Activated T-cell treated with anti-CD3 and anti-CD28 coated beads for 48 hours (primary cell): ENCODE measurements around the gene ZMYND19.
A peak's percentile ranks its signal among the peaks of the same experiment; 100 is the strongest.
"Not testable (repeated sequence)": the region's sequence is repeated elsewhere in the genome, so short reads cannot be mapped to it uniquely, and the experiment has no call there.

Experiments
- DNase-seq: peaks from one replicate; pipeline ENCODE4 v3.0.0-alpha.2; 2020; ENCODE audit warnings: low read depth

The ZMYND19 gene

DNA sequence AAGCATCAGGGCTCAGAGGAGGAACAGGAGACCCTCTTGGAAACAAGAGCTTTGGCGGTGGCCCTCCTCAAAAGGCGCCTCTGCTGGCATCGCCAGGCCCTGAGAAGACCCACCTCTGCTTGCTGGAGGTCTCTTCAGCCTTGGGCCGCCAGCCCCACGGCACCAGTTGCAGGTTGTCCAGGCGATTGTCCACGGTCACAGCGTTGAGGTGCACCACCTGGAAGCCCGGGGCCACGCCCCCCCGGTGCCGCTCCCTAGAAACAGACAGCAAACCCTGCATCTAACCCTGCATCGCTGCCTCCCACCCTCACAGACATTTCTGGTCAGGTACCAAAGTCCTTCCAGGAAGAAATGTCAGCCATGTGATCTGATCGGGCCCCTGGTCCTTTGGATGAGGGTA is 3.5 kb downstream of the ZMYND19 start:
- DNase-seq = no peak

DNA sequence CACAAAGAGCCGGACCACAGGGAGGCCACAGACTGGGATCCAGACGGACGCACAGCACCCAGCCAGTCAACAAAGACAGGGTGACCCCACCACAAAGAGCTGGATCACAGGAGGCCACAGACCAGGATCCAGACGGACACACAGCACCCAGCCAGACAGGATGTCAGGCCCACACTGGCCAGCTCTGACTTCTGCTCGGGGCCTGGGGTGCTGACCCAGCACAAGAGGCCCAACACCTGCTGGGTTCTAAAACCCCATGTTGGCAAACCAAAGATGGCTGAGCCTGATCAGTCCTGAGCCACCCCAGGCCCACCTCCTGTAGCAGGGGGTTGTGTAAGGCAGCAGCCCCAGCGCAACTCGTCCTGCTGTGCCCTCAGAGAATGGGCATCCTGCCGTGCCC is 6.4 kb downstream of the ZMYND19 start:
- no peak for DNase-seq

DNA sequence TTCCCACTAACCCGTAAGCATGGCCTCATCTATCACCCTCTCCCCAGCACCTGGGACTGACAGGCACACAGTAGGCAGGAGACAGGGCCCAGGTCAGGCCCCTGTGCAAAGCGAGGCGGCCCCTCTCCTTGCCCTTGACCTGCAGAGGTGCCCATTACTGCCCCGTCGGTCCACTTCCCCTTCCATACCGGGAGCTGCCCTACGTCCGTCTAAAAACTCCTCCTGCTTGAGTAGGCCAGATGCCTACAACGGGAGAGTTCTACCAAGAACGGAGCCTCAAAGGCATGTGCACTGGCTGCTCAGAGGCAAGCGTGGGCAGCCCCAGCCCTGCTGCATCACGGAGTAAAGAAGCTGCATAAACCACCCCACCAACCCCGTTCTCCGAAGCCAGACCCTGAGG is 7.0 kb downstream of the ZMYND19 start:
- no peak for DNase-seq

DNA sequence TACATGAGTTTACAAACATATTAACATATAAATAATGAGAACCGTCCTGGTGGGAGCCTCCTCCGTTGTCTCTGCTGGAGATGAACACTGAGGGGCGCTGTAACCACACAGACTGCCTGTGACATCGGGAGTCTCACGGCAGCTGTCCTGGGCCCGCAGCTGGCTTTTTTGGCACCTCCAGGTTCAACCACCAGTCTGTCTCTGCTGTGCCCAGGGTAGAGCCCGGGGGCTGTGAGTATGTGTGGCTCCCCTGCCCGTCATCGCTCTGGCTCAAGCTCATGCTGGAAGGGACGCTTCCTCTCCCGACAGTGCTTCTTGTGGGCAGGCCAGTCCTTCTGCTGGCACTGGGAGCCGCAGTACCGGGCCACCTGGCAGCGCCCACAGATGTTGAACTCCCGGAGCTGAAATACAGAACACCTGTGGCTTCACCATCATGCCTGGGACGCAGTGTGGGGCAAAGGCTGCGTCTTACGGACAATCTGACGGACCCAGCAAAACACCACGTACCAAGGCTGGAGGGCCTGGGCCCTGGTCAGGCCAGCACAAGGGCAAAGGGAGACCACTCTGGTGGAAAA is 7.9 kb downstream of the ZMYND19 start:
- DNase-seq = no peak

DNA sequence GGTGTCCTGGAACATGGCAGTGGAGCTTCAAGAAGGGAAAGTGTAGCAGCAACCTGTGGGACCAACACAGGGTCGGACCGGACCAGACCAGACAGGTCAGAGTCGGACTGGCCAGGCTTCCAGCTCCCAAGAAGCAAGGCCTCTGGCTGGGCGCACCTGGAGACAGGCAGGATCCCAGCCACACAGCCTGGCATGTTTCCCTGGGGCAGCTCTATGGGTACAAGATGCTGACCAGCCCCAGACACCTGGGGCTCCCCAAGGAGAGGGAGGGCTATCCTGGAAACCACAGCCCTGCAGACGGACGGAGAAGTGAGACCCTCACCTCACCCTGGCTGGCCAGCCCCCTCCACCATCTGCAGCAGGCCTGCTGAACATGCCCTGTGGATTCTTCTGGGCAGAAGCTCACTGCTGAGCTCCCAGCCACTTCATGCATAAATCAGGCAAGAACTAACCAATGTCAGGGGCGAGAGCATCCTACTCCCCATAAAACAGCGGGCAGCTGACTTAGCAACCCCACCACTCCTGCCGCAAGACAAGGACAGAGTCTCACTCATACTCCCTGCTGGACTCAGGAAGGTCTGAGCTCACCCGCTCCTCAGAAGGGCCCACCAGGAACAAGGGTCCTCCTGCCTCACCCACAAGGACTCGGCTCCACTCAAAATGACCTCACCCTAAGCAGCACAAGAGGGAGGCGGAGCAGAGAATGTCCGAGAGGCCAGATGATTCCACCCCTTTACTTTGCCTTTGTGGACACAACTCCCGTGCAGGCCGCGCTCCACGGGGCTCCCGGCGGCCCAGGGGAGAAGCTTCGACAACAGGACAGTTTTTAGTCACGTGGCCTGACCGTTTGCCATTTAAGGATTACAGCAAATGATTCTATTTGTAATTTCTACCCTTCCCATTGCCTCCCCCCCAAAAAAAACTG is 8.7 kb downstream of the ZMYND19 start:
- DNase-seq = no peak

DNA sequence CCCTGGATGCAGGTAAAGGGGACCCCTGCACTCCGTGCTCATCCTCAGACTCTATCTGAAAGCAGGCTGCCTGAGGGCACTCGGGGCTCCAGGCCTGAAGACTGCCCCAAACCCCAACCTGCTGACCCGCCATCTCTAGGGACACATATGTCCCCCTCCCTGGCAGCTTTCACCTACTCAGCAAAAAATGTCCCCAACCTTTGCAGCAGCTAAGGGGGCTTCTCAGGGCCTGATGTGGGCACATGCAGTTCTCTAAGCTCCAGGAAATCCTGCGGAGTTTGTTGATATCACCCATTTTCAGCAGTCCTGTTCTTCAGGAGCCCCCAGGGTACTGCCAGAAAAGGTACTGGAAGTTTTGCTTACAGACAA is 9.4 kb downstream of the ZMYND19 start:
- DNase-seq = no peak

DNA sequence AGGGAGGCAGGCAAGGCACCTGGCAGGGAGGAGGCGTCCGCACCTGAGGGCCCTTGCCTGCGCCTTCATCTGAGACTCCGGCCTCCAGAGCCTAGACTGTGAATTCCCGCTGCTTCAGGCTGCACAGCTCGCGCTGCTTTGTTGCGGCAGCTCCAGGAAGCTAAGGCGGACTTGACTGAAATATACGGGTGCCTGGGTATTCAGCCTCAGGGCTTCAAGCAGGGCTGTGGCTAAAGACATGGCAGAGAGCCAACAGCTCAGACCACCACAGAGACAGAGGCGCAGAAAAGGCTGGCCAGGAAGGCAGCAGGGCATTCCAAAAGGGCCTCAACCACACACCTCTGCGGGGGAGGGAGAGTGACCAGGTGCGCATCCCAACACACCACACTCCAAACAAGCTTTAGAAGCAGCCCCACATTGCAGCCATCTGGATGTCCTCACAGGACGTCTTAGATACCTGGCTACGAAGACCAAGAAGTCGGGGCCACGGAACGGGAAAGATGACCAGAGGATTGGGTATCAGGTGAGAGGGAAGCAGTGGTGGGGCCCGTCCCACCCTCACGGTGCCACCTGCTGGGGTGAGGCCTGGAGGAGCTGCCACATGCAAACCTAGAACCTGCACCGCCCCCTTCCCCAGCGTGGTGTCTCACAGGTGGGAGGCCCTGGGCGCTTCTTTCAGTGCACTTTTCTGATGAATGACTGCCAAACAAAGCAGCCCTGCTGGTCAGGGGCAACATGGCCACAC is 9.9 kb downstream of the ZMYND19 start:
- DNase-seq = no peak

DNA sequence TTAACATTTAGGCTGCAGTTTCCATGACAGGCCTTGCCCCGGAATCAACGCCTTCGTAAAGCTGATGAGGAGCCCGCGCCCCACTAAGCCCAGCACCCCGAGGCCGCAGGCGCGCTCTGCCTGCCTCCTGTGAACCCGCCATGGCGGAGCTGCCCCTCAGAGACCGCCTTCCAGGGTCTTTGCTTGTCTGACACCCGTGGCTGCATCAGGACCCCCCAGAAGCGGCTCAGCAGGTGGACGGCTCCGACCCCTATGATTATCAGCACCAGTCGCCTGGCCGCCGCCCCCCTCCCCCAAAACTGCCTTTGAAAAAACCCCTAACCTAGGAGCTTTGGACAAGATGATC is 11.1 kb downstream of the ZMYND19 start:
- no peak for DNase-seq

DNA sequence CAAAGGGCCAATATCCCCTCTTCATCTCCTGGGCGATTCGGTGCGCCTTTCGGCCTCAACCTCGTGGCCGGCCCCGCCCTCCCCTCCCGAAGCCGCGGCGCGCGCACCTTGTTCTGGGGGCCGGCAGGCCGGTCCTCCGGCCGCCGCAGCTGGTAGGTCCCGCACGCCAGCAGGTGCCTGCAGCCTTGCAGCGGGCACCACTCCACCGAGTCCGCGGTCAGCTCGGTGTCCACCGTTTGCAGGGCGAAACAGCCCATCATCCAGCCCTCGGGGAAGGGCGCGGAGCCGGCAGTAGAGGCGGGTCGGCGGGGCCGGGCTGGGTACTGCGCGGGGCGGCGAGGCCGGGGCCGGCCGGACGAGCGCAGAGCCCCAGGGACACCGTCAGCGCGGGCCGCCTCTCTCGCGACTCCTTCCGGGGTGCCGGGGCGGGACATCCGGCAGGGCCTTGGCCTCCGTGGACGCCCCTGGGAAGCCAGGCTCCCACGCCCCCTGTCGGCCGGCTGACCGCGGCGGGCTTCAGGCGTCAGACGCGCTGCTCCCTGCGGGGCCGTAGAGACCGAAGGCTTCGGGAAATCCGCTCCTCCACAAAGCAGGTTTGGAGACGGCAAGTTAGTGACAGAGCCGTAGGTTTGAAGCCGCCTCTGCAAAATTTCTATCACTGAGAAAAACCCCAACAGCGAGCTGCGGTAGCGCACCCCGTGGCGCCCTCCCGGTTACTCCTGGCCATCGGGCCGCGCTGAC is 11.6 kb downstream of the ZMYND19 start, which contains the start of gene DPH7:
DPH7 (minus strand) TSS at position 408 of the 741 bp plus-strand sequence; CDS start at position 260, 148 bp downstream.
- peak; percentile 97 for DNase-seq

DNA sequence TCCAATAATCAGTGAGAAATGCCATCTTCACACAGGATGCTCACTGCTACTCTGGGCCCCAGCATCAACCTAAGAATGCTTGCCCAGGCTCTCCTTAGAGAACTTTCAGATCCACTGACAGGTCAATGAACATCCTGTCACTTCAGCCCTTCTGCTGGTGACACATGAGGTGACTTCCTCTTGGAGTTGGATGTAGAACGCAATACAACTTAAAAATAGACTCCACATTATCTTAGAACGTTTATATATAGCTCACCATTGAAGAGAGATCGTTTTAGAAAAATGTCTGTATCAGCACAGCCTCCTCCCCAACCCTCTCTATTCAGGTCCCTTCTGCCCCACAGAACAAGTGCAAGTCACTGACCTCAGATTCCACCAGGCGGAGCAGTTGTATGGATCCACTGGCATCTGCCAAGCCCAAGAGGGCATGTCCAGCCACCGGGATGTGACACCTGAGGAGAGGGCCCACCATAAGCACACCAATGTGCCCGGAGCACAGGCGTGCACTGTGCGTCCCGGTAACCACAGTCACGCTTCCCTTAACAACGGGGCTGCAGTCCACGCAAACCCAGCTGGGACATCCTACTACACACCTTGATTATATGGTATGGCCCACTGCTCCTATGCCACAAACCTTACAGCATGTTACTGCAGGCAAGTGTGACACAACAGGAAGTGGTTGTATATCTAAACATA is 14.4 kb downstream of the ZMYND19 start:
- no peak for DNase-seq

DNA sequence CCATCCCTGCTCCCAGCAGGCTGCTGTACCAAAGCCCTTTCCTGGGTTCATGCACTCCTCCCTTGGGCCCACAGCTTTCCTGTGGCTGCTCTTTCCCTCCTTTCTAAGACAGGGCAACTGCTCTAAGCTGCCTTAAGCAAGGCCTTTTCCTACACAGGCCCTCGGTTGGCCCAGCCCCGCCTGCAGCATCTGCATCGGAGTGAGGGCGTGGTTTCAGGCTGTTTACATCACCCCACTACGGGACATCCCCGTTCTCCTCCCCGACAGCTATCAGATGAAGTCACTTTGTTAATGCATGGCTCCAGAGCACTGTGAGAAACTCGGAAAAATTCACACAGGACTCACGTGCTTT is 15.0 kb downstream of the ZMYND19 start:
- DNase-seq = no peak

DNA sequence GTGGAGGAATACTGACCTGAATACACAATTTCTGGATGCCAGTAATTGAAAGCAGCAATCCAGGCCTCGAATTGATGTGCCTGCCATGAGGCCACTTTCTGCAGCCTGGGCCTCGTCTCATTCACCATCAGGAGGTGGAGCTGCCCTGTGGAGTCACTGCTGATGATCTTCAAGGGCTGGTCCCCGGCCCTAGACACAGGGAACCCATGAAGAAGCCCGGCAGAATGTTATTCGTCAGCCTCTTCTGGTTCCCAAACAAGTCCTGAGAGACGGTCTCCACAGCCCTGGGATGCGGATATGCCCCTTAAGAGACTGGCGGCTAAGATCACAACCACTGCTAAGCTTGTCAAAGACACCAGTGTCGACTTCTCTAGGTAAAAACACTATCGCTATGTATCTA is 16.1 kb downstream of the ZMYND19 start:
- no peak for DNase-seq

DNA sequence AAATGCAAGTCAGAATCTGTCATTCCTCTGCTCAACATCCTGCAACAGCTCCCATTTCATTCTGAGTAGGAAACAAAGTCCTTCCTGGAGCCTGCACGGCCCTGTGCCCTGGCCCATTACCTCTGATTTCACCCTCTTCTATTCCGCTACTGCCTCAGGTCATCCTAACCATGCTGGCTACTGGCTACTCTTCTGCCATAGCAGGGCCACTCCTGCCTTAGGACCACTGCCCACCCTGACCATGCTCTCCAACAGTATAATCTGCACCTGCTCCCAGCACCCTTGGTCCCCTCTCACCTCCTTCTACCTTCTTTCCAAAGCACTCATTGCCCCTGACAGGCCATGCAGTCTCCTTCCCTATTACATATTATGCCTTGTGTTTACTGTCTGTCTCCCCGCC is 19.7 kb downstream of the ZMYND19 start:
- DNase-seq = no peak

DNA sequence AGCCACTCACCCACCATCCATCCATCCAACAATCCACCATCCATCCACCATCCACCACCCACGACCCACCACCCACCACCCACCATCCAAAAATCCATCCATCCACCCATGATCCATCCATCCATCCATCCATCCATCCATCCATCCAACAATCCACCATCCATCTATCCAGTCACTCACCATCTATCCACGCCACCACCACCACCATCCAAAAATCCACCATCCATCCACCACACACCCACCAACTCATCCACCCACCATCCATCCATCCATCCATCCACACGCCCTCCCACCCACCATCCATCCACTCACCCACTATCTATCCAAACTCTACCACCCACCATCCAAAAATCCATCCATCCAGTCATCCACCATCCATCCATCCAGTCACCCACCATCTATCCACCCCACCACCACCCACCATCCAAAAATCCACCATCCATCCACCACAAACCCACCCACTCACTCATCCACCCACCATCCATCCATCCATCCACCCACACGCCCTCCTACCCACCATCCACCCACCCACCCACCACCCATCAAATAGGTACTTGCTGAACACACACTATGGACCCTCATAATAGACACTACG is 20.6 kb downstream of the ZMYND19 start:
- no peak for DNase-seq

DNA sequence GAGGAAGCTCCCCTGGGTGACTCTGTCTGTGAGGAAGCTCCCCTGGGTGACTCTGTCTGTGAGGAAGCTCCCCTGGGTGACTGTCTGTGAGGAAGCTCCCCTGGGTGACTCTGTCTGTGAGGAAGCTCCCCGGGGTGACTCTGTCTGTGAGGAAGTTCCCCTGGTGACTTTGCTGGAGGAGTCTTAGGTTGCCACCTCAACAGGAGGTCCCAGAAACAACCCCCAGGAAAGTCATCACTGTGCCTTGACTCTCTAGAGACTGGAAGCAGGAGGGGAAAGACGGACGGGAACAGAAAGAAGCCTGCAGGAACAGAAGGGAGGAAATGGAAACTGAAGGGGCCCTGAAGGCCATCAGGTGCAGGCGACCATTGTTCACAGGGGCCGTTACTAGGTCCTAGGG is 21.9 kb downstream of the ZMYND19 start:
- not testable (repeated sequence) for DNase-seq

DNA sequence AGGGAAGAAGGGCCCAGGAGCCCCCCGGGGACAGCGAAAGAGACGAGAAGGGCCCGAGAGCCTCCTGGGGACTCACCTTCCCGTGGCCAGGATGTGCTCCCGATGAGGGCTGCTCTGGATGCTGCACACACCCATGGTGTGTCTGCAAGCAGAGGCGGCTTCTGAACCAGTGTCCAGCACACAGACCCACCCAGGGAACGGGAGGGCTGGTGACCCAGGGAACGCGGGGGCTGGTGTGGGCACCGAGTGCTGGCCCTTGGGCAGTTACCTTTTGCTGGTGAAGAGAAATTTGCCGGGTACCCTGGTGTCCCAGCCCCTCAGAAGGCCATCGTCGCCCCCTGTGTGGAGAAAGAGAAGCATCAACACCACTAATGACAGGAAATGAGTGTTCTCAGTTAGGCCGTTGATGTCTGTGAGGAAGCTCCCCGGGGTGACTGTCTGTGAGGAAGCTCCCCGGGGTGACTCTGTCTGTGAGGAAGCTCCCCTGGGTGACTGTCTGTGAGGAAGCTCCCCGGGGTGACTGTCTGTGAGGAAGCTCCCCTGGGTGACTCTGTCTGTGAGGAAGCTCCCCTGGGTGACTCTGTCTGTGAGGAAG is 25.4 kb downstream of the ZMYND19 start:
- no peak for DNase-seq

DNA sequence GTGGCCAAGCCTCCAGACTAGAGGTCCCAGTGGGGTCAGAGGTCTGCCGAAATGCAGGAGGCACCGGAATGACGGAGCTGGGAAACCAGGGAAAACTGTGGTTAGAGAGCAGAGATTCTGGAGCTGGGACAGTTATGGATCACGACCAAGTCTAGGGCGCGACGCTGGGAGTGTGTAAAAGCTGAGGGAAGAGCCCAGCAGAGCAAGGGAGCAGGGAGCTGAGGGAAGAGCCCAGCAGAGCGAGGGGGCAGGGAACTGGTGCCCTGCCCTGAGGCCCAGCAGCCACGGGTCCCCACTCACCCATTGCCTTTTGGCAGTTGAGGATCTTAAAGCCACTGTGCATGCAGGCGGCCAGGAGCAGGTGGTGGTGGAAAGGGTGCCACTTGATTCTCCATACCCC is 26.2 kb downstream of the ZMYND19 start:
- no peak for DNase-seq

DNA sequence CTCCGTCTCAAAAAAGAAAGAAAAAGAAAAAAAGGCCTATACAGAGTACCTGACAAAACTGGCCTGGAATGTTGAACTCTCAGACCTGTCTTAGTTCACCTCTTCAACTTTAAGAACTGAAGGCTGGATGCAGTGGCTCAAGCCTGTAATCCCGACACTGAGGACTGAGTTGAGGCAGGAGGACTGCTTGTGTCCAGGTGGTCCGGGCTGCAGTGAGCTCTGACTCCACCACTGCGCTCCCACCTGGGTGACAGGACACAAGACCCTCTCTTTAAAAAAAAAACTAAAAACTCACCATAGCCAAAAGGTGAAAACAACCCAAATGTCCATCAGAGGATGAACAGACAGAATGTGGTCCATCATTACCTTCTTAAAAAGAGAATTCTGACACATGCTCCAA is 32.2 kb downstream of the ZMYND19 start:
- DNase-seq = no peak

DNA sequence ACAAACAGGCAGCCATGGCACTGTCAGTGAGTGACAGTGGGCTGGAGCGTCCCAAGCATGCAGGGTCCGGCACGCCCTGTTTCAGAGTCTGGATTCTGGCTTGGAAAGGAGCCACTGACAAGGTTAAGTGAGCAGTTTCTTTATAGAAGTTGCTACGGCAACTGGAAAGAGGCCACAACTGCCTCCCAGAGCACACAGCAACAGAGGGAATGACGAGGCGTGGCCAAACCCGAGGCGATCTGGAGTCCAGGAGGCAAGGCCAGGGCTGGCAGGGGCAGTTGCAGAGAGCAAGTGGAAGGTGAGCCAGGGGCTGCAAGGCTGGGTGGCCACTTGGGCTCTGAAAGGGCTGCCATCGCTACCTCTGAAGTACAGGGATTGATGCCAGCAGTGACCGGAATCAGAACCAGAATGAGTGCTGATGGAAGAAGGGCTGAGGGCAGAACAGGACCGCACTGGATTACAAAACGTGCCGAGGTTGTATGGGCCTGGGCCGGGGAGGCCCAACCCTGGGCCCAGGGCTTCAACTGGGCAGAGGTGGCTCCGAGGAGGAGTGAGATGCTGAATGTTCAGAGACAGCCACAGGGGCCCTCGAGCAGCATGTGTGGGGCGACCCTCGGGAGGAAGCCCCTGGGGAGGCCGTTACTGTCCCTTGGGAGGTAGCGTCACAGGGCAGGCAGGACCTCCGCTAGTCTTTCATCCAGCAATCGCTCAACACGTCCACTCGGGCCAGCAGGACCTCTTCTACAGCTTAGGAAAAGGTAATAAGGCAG is 34.1 kb downstream of the ZMYND19 start:
- DNase-seq = no peak

DNA sequence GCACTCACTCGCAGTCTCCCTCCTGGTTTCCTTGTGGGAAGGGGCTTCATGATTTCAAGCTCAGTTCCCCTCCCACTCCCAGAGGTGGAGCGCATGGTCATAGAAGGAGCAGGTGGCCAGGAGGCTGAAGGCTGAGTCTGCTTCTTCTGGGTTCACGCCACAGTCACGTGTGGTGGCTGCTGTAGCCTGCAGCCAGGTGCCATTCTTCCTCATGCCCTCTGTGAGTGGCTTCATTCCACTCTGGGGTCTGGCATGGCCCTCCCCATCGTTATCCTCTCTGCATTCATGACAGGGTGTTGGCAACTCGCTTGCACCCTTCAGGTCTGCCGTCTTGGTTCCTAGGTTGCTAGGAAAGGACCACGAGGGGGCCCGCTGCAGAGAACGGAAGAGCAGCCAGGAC is 35.1 kb downstream of the ZMYND19 start:
- no peak for DNase-seq
